T-cell (primary cell): ENCODE data around the gene FAM83E. TPM values are rescaled to one million over a fixed set of nuclear protein-coding genes. Genes with fewer than 3 reads are reported as not detected.

Experiments used
- ATAC-seq, 4 experiments: fragments of 200-7000 bp in 3 of 4; fragments of 150-1000 bp in 1 of 4; cut with Tn5 transposase; replicated peaks in 1 of 4; 1 replicate in 3 of 4; 2 replicates in 1 of 4; pipeline ENCODE4 v1.10.0; 2021; ENCODE audit warnings: moderate library complexity in 3 of 4, mild to moderate bottlenecking in 2 of 4, moderate number of reproducible peaks in 1 of 4
- CTCF ChIA-PET, 2 donors: fragments of 300-600 bp; sonication (Branson Sonifier 250); formaldehyde crosslinking; loops; one replicate each; lab custom pipeline; 2022; ENCODE audit warnings: antibody characterized with exemption in 2 of 2; lab: Charles Lee
- POLR2A ChIA-PET, 2 donors: fragments of 300-600 bp; sonication (Branson Sonifier 250); formaldehyde crosslinking; loops; one replicate each; lab custom pipeline; 2022; ENCODE audit warnings: antibody characterized with exemption in 2 of 2; lab: Charles Lee
- DNase-seq, 35 experiments: peaks; one replicate each; pipeline versions ENCODE4 v3.0.0 to v3.0.0-alpha.2; 2013 to 2023
- H3K27ac ChIP-seq: one replicate; pipeline ENCODE4 v1.5.1; 2013; ENCODE audit warnings: low read length
- H3K27me3 ChIP-seq, 2 experiments: replicated peaks in 1 of 2; 1 replicate in 1 of 2; 2 replicates in 1 of 2; pipeline versions ENCODE4 v1.6.1 to v1.7.0; 2013; ENCODE audit warnings: low read length in 1 of 2, mixed read lengths in 1 of 2; ENCODE audit not compliant: control insufficient read depth in 2 of 2, insufficient read depth in 2 of 2; ENCODE audit errors: extremely low read depth in 1 of 2
- H3K36me3 ChIP-seq, 2 donors: 1 replicate in 1 of 2; 2 replicates in 1 of 2; pipeline versions ENCODE4 v1.6.1 to v1.7.0; 2013; ENCODE audit warnings: low read length in 1 of 2; ENCODE audit not compliant: control insufficient read depth in 2 of 2, insufficient read depth in 1 of 2; ENCODE audit errors: extremely low read depth in 1 of 2
- H3K4me1 ChIP-seq, 2 experiments: 1 replicate in 1 of 2; 2 replicates in 1 of 2; pipeline versions ENCODE4 v1.6.1 to v1.7.0; 2013; ENCODE audit warnings: low read length in 2 of 2, mixed read lengths in 1 of 2; ENCODE audit not compliant: insufficient read depth in 2 of 2, control insufficient read depth in 1 of 2; ENCODE audit errors: extremely low read depth in 1 of 2
- H3K4me3 ChIP-seq, 2 donors: 1 replicate in 1 of 2; 2 replicates in 1 of 2; pipeline versions ENCODE4 v1.5.1 to v1.7.0; 2013; ENCODE audit warnings: mild to moderate bottlenecking in 2 of 2, low read length in 1 of 2, moderate library complexity in 1 of 2; ENCODE audit not compliant: control insufficient read depth in 1 of 2; ENCODE audit errors: extremely low read depth in 1 of 2
- H3K9me3 ChIP-seq: 2 replicates; pipeline ENCODE4 v1.7.0; 2013
- H3K27ac Mint-ChIP-seq, 2 donors: one replicate each; pipeline ENCODE4 v1.8.0; 2020 to 2021; ENCODE audit warnings: mild to moderate bottlenecking in 2 of 2, mixed read lengths in 2 of 2
- H3K27me3 Mint-ChIP-seq, 2 donors: one replicate each; pipeline ENCODE4 v1.8.0; 2021 to 2022; ENCODE audit warnings: mixed read lengths in 2 of 2
- H3K36me3 Mint-ChIP-seq: one replicate; pipeline ENCODE4 v1.8.0; 2021; ENCODE audit warnings: mixed read lengths
- H3K4me1 Mint-ChIP-seq, 3 donors: one replicate each; pipeline ENCODE4 v1.8.0; 2020 to 2022; ENCODE audit warnings: mixed read lengths in 3 of 3, mild to moderate bottlenecking in 1 of 3
- H3K4me3 Mint-ChIP-seq, 3 donors: one replicate each; pipeline ENCODE4 v1.8.0; 2020 to 2022; ENCODE audit warnings: mild to moderate bottlenecking in 3 of 3, mixed read lengths in 3 of 3, moderate library complexity in 3 of 3
- H3K9me3 Mint-ChIP-seq, 3 donors: one replicate each; pipeline ENCODE4 v1.8.0; 2020 to 2022; ENCODE audit warnings: mixed read lengths in 3 of 3
- WGBS: methylation state at CpG from one replicate; pipeline ENCODE4 v1.1.5; 2013; ENCODE audit warnings: missing lambda C conversion rate; ENCODE audit not compliant: insufficient coverage; 5-methylcytosine and 5-hydroxymethylcytosine counted together
- total RNA-seq, 35 experiments: library from RNA in 6 of 35; stranded (reverse) in 6 of 35; fragments of 120-200 nt in 1 of 35; gene quantifications; one replicate each; pipeline versions ENCODE4 v1.2.1 to v1.2.4 and lab custom pipeline; 2013 to 2026

The FAM83E gene
- total RNA-seq, 5 donors from 2014 or later (not counting 1 experiment from before 2014, with no cell fraction given): 2.3 to 3.0 (median 2.7) TPM; not detected in 1

DNA sequence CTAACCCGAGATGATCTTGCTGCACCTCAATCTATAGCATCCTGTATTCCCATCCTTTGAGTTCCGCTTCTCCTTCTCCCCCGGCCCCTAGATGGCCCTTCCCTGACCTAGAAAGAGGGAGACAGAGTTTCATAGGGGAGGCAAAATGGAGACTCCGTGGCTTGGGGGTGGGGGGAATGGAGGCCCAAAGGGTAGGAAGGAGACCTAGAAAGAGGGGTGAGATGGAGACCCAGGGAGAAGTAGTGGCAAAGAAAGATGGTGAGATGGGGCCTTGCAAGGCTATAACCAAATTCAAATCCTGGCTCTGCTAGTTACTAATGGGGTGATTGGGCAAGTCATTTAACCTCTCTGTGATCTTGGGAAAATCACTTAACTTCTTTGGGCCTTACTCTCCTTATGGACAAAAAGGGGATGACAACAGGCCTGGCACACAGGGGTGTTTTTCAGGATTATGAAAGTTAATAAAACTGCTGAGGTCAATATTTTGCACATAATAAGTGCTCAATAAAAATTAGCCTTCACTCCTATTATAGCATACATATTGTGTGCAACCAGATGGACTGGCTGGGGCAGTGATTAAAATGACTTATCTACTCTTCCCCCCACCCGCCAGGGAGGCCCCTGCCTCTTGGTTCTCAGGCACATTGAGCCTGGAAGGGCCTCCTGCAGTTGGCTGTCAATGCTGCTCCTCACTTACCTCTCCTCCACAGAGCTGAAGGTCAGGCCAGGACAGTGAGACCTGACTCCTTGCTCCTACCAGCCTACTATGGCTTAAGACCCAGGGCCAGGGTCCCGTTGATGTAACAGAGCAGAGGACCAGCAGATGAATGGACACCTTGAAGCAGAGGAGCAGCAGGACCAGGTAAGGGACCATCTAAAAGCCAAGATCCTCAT, 5.1 kb upstream of the FAM83E start:
- H3K9me3 ChIP-seq: no peaks in the 10 kb centered on the region
- peak overlapping the region; percentile 94 to 100 for H3K4me3 ChIP-seq
- ATAC-seq (no peak), DNase-seq (no peak)
- peaks cover 18 to 29% of the 10 kb centered on the region in 2 donors for H3K36me3 ChIP-seq
- peaks cover 24 to 72% of the 10 kb centered on the region in 2 experiments for H3K4me1 ChIP-seq
- no peaks in the 10 kb centered on the region for H3K9me3 Mint-ChIP-seq
- H3K4me1 Mint-ChIP-seq: peaks cover 52 to 67% (median 58%) of the 10 kb centered on the region in 3 donors
- H3K27me3 ChIP-seq: peaks cover 0 to 2% of the 10 kb centered on the region in 2 experiments
- H3K4me3 Mint-ChIP-seq: peak overlapping the region; percentile 94 to 95 (median 95)
- H3K27me3 Mint-ChIP-seq: no peaks in the 10 kb centered on the region
- ChIA-PET CTCF (interaction anchor here in 1 of 2 donors (0.6 to 1.2 kb wide), 4 partner anchors 15 to 374 kb away, joined by 3 to 6 read pairs (median 4); partner anchors contain the start of gene RUVBL2), POLR2A (no interaction called here)
- 50% methylated on average over 4 of the region's 6 CpGs for WGBS
- peak overlapping the region; percentile 87 for H3K27ac ChIP-seq
- H3K36me3 Mint-ChIP-seq: peaks cover 36% of the 10 kb centered on the region
- H3K27ac Mint-ChIP-seq: peak overlapping the region; percentile 97 to 98

DNA sequence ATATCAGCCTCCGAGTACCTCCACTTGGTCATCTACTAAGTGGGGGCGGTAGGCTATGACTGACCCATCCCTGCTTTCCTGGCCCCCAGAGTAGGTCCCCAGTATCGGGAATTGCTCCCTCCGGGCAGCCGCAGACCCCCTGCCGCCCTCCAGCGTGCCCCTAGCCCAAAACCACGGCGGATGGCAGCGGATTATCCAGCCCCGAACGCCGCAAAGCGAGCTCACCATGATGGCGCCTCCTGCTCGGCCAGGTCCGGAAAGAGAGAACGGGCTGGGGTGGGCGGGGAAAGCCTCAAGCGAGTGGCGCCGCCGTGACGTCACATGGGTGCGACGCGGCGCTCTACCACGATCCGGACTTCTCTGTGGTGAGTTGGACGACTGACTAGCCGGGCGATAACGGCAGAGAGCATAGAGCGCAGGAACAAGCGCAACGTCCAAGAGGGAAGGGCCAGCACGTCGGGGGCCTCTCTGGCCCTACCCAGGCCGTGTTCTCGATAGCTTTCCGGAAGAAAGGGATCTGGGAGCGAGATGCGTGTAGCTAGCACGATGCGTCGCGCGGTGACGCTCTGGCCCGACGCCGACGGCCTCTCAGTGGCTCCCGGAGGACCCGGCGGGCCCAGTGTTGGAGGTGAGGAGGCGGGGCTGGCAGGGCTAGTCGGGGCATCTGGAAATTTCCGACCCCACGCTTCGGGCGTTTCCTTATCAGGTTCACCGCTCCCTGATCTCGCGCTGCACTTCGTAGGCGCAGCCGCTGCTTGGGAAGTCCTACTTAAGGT, 4.2 kb upstream of the FAM83E start, which contains the start of the genes RPL18 and SPHK2:
RPL18 (minus strand) TSS at position 263 of the 776 bp plus-strand sequence; CDS start at position 228, 35 bp downstream.
SPHK2 (plus strand) TSS at position 591 of the 776 bp plus-strand sequence. CDS start 1,009 bp downstream, outside the sequence.
- Histone ChIP-seq H3K27me3 (peaks cover 0 to 2% of the 10 kb centered on the region in 2 experiments), H3K4me3 (peak within 1 kb of the TSS; percentile 94 to 100), H3K9me3 (no peaks in the 10 kb centered on the region), H3K27ac (peak within 1 kb of the TSS; percentile 87), H3K36me3 (peaks cover 21 to 31% of the 10 kb centered on the region in 2 donors), H3K4me1 (peaks cover 20 to 64% of the 10 kb centered on the region in 2 experiments)
- under 1% methylated on average over 65 of the region's 69 CpGs for WGBS
- peak; percentile 78 to 84 (median 83) for ATAC-seq
- Mint-ChIP-seq H3K9me3 (no peaks in the 10 kb centered on the region), H3K4me3 (peak within 1 kb of the TSS; percentile 94 to 95 (median 95)), H3K27me3 (no peaks in the 10 kb centered on the region), H3K36me3 (peaks cover 36% of the 10 kb centered on the region), H3K4me1 (peaks cover 44 to 62% (median 53%) of the 10 kb centered on the region in 3 donors), H3K27ac (peak within 1 kb of the TSS; percentile 97 to 98)
- CTCF ChIA-PET: interaction anchor here in 1 of 2 donors (0.5 to 1.2 kb wide), 7 partner anchors 15 to 1958 kb away, joined by 3 to 6 read pairs (median 3); partner anchors contain the start of gene RUVBL2
- DNase-seq: peak; percentile 87 to 99 (median 92)
- POLR2A ChIA-PET: interaction anchor here in 1 of 2 donors (0.5 to 0.6 kb wide), 2 partner anchors 117 to 152 kb away, joined by 4 to 5 read pairs; no protein-coding TSS in a partner anchor

DNA sequence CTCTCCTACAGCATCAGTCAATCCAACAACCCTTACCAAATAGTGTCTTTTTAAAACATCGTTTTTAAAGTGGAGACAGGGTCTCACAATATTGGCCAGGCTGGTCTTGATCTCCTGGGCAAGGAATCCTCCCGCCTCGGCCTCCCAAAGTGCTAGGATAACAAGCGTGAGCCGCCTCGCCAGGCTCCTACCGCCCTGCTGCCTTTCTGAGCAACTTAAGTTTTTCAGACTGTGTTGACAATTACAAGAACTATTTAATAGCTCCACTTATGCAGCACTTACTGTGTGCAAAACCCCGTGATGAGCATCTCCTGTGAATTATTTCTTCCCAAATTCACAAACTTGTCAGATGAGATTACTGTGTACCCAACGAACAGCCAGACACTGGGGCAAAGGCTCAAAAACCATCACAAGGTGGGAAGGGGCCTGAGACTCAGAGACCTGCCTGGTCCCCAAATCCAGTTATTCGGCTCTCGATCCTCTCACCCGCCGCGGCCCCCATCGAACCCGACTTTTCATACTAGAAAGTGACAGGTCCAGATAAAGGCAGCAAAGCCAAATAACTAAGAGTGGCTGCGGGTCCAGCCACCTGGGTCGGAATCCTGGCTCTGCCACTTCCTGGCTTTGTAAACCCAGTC, 3.5 kb upstream of the FAM83E start:
- H3K4me3 Mint-ChIP-seq: peak overlapping the region; percentile 94 to 95 (median 95)
- peak overlapping the region; percentile 97 to 98 for H3K27ac Mint-ChIP-seq
- no peak for ATAC-seq
- Histone ChIP-seq H3K4me3 (peak overlapping the region; percentile 94 to 100), H3K27me3 (peaks cover 0 to 2% of the 10 kb centered on the region in 2 experiments), H3K27ac (peak overlapping the region; percentile 87), H3K9me3 (no peaks in the 10 kb centered on the region), H3K4me1 (peaks cover 17 to 57% of the 10 kb centered on the region in 2 experiments), H3K36me3 (peaks cover 21 to 31% of the 10 kb centered on the region in 2 donors)
- no peaks in the 10 kb centered on the region for H3K27me3 Mint-ChIP-seq
- H3K36me3 Mint-ChIP-seq: peaks cover 32% of the 10 kb centered on the region
- POLR2A ChIA-PET: interaction anchor here in 1 of 2 donors (0.6 kb wide), 1 partner anchor 116 kb away, joined by 4 read pairs; no protein-coding TSS in a partner anchor
- H3K4me1 Mint-ChIP-seq: peaks cover 37 to 55% (median 46%) of the 10 kb centered on the region in 3 donors
- peak in 1 of 35 experiments; percentile 27 for DNase-seq
- CTCF ChIA-PET: interaction anchor here in 1 of 2 donors (0.5 to 1.1 kb wide), 3 partner anchors 177 to 1957 kb away, joined by 3 read pairs; no protein-coding TSS in a partner anchor
- WGBS: 2% methylated on average over 17 of the region's 18 CpGs
- H3K9me3 Mint-ChIP-seq: no peaks in the 10 kb centered on the region

- peaks cover 34 to 50% (median 42%) of the 10 kb centered on the region in 3 donors for H3K4me1 Mint-ChIP-seq
- H3K36me3 ChIP-seq: peaks cover 21 to 31% of the 10 kb centered on the region in 2 donors
Measured at GRCh38 chr19:48617146-48617937, 2.5 kb upstream of the FAM83E start.

GRCh38 chr19:48616491-48617056, 1.7 kb upstream of the FAM83E start:
- Histone ChIP-seq H3K4me3 (no peak overlapping the region), H3K9me3 (no peaks in the 10 kb centered on the region), H3K27ac (peak overlapping the region; percentile 17), H3K27me3 (peaks cover 0 to 2% of the 10 kb centered on the region in 2 experiments), H3K4me1 (peaks cover 13 to 47% of the 10 kb centered on the region in 2 experiments), H3K36me3 (peaks cover 21 to 31% of the 10 kb centered on the region in 2 donors)
- Mint-ChIP-seq H3K4me1 (peaks cover 32 to 45% (median 38%) of the 10 kb centered on the region in 3 donors), H3K27ac (peak overlapping the region; percentile 76 to 85), H3K36me3 (peaks cover 25% of the 10 kb centered on the region), H3K9me3 (no peaks in the 10 kb centered on the region), H3K4me3 (peak overlapping the region; percentile 94 to 95 (median 95)), H3K27me3 (no peaks in the 10 kb centered on the region)
- 57% methylated on average over 1 of the region's 12 CpGs for WGBS
- ATAC-seq (no peak), DNase-seq (no peak)
- POLR2A ChIA-PET: no interaction called here
- CTCF ChIA-PET: no interaction called here

More at GRCh38 chr19:48617146-48617937, 2.5 kb upstream of the FAM83E start:
- Histone ChIP-seq H3K27ac (peak overlapping the region; percentile 87), H3K9me3 (no peaks in the 10 kb centered on the region), H3K4me1 (peaks cover 13 to 47% of the 10 kb centered on the region in 2 experiments), H3K4me3 (peak overlapping the region; percentile 94 to 100), H3K27me3 (peaks cover 0 to 2% of the 10 kb centered on the region in 2 experiments)
- CTCF ChIA-PET: interaction anchor here in 1 of 2 donors (0.5 kb wide), 1 partner anchor 354 kb away, joined by 3 read pairs; no protein-coding TSS in a partner anchor
- POLR2A ChIA-PET: no interaction called here
- Mint-ChIP-seq H3K27ac (peak overlapping the region; percentile 97 to 98), H3K9me3 (no peaks in the 10 kb centered on the region), H3K27me3 (no peaks in the 10 kb centered on the region), H3K36me3 (peaks cover 28% of the 10 kb centered on the region), H3K4me3 (peak overlapping the region; percentile 94 to 95 (median 95))
- WGBS: 56% methylated on average over 5 of the region's 18 CpGs
- ATAC-seq (no peak), DNase-seq (no peak)
